HEK293 (cell line): ENCODE results near the gene FAM193B.

Source experiments
- AEBP2 ChIP-seq: fragments of 450-650 bp; formaldehyde crosslinking; IDR thresholded peaks from 2 replicates; pipeline ENCODE4 v1.5.1; 2016; ENCODE audit warnings: missing biosample characterization, missing genetic modification characterization, borderline replicate concordance
- CTCF ChIP-seq: fragments of 450-650 bp; formaldehyde crosslinking; IDR thresholded peaks from 2 replicates; pipeline ENCODE4 v1.5.1; 2016; ENCODE audit warnings: missing biosample characterization, missing genetic modification characterization
- GFI1B ChIP-seq: fragments of 450-650 bp; formaldehyde crosslinking; IDR thresholded peaks from 2 replicates; pipeline ENCODE4 v1.5.1; 2016; ENCODE audit warnings: missing biosample characterization, missing genetic modification characterization
- RBAK ChIP-seq: fragments of 450-650 bp; formaldehyde crosslinking; IDR thresholded peaks from 2 replicates; pipeline ENCODE4 v1.5.1; 2016; ENCODE audit warnings: missing biosample characterization, missing genetic modification characterization
- WT1 ChIP-seq: fragments of 450-650 bp; formaldehyde crosslinking; IDR thresholded peaks from 2 replicates; pipeline ENCODE4 v1.5.1; 2016; ENCODE audit warnings: missing biosample characterization, missing genetic modification characterization
- YY1 ChIP-seq: fragments of 450-650 bp; formaldehyde crosslinking; IDR thresholded peaks from 2 replicates; pipeline ENCODE4 v1.5.1; 2018; ENCODE audit warnings: missing biosample characterization, missing genetic modification characterization
- ZNF16 ChIP-seq: fragments of 450-650 bp; formaldehyde crosslinking; IDR thresholded peaks from 2 replicates; pipeline ENCODE4 v1.5.1; 2016; ENCODE audit warnings: low read depth, missing biosample characterization, missing genetic modification characterization
- ZNF19 ChIP-seq: fragments of 450-650 bp; formaldehyde crosslinking; IDR thresholded peaks from 2 replicates; pipeline ENCODE4; 2016; ENCODE audit warnings: missing biosample characterization, missing genetic modification characterization, low read depth
- ZNF202 ChIP-seq: fragments of 450-650 bp; formaldehyde crosslinking; IDR thresholded peaks from 2 replicates; pipeline ENCODE4 v1.5.1; 2016; ENCODE audit warnings: missing biosample characterization, missing genetic modification characterization, borderline replicate concordance
- ZNF311 ChIP-seq: fragments of 450-650 bp; formaldehyde crosslinking; IDR thresholded peaks from 2 replicates; pipeline ENCODE4 v1.5.1; 2017; ENCODE audit warnings: missing biosample characterization, missing genetic modification characterization, borderline replicate concordance
- ZNF341 ChIP-seq: fragments of 450-650 bp; formaldehyde crosslinking; IDR thresholded peaks from 2 replicates; pipeline ENCODE4; 2016; ENCODE audit warnings: low read depth, missing biosample characterization, missing genetic modification characterization
- ZNF350 ChIP-seq: fragments of 450-650 bp; formaldehyde crosslinking; IDR thresholded peaks from 2 replicates; pipeline ENCODE4 v1.5.0; 2017; ENCODE audit warnings: missing biosample characterization, mild to moderate bottlenecking, missing genetic modification characterization
- ZNF513 ChIP-seq: fragments of 450-650 bp; IDR thresholded peaks from 2 replicates; pipeline ENCODE4 v1.5.1; 2018; ENCODE audit warnings: missing biosample characterization, missing genetic modification characterization
- ZNF518A ChIP-seq: fragments of 450-650 bp; formaldehyde crosslinking; conservative IDR thresholded peaks from 2 replicates; pipeline ENCODE4 v1.5.1; 2016; ENCODE audit warnings: low read depth, missing biosample characterization, missing genetic modification characterization
- ZNF529 ChIP-seq: fragments of 450-650 bp; formaldehyde crosslinking; IDR thresholded peaks from 2 replicates; pipeline ENCODE4 v1.5.1; 2017; ENCODE audit warnings: missing genetic modification characterization, missing biosample characterization; ENCODE audit not compliant: insufficient replicate concordance
- ZNF544 ChIP-seq: fragments of 450-650 bp; formaldehyde crosslinking; IDR thresholded peaks from 2 replicates; pipeline ENCODE4 v1.5.0; 2017; ENCODE audit warnings: missing biosample characterization, missing genetic modification characterization
- ZNF558 ChIP-seq: fragments of 450-650 bp; formaldehyde crosslinking; IDR thresholded peaks from 2 replicates; pipeline ENCODE4 v1.5.1; 2016; ENCODE audit warnings: missing biosample characterization, missing genetic modification characterization
- ZNF580 ChIP-seq: fragments of 450-650 bp; formaldehyde crosslinking; IDR thresholded peaks from 2 replicates; pipeline ENCODE4 v1.5.1; 2016; ENCODE audit warnings: missing biosample characterization, missing genetic modification characterization
- ZNF701 ChIP-seq: fragments of 450-650 bp; formaldehyde crosslinking; IDR thresholded peaks from 2 replicates; pipeline ENCODE4 v1.5.1; 2016; ENCODE audit warnings: missing biosample characterization, missing genetic modification characterization
- ZNF776 ChIP-seq: fragments of 450-650 bp; formaldehyde crosslinking; IDR thresholded peaks from 2 replicates; pipeline ENCODE4 v1.5.0; 2017; ENCODE audit warnings: missing biosample characterization, missing genetic modification characterization, borderline replicate concordance
- ZSCAN16 ChIP-seq: fragments of 450-650 bp; formaldehyde crosslinking; IDR thresholded peaks from 2 replicates; pipeline ENCODE4 v1.5.1; 2016; ENCODE audit warnings: missing biosample characterization, missing genetic modification characterization
- ZSCAN18 ChIP-seq: fragments of 450-650 bp; formaldehyde crosslinking; IDR thresholded peaks from 2 replicates; pipeline ENCODE4 v1.5.1; 2016; ENCODE audit warnings: missing biosample characterization, missing genetic modification characterization
- ZSCAN30 ChIP-seq: fragments of 450-650 bp; IDR thresholded peaks from 2 replicates; pipeline ENCODE4 v1.5.1; 2018; ENCODE audit warnings: missing biosample characterization, mild to moderate bottlenecking, missing genetic modification characterization, moderate library complexity
- ZSCAN5A ChIP-seq: fragments of 450-650 bp; formaldehyde crosslinking; IDR thresholded peaks from 2 replicates; pipeline ENCODE4 v1.5.1; 2016; ENCODE audit warnings: missing biosample characterization, missing genetic modification characterization
- ZXDB ChIP-seq: fragments of 450-650 bp; formaldehyde crosslinking; IDR thresholded peaks from 2 replicates; pipeline ENCODE4 v1.5.1; 2016; ENCODE audit warnings: missing biosample characterization, missing genetic modification characterization

The FAM193B gene

GRCh38 chr5:177516601-177517568, 37.5 kb downstream of the FAM193B start, which contains the start of gene DDX41 (continued):
- TF ChIP-seq ZNF311 (tag by site-specific recombination), result no peak
- TF ChIP-seq ZNF529 (tag by site-specific recombination), result no peak
- TF ChIP-seq ZNF518A (tag by site-specific recombination), result peak; percentile 78
- peak; percentile 96 for TF ChIP-seq ZNF580 (tag by site-specific recombination)
- no peak for TF ChIP-seq AEBP2
- no peak; the same call in none of the 2 replicates for TF ChIP-seq ZSCAN5A (tag by site-specific recombination)
- peak; percentile 97 for TF ChIP-seq ZXDB (tag by site-specific recombination)
- TF ChIP-seq ZNF544 (tag by site-specific recombination), result no peak
- no peak for TF ChIP-seq ZSCAN30
- no peak for TF ChIP-seq ZSCAN16 (tag by site-specific recombination)
- no peak for TF ChIP-seq RBAK
- TF ChIP-seq ZNF513 (tag by site-specific recombination), result peak; percentile 75
- TF ChIP-seq ZNF19 (tag by site-specific recombination), result no peak
- no peak; the same call in 1 of the 2 replicates for TF ChIP-seq ZNF16
- no peak for TF ChIP-seq GFI1B (tag by site-specific recombination)
- no peak for TF ChIP-seq ZSCAN18 (tag by site-specific recombination)
- peak; percentile 85; the same call in 1 of the 2 replicates for TF ChIP-seq YY1 (tag by site-specific recombination)
- no peak for TF ChIP-seq ZNF202 (tag by site-specific recombination)
- no peak for TF ChIP-seq ZNF776 (tag by site-specific recombination)
- no peak for TF ChIP-seq ZNF701 (tag by site-specific recombination)
- TF ChIP-seq ZNF558 (tag by site-specific recombination), result peak; percentile 43; the same call in 1 of the 2 replicates
- peak; percentile 81 for TF ChIP-seq CTCF
- TF ChIP-seq ZNF341 (tag by site-specific recombination), result peak; percentile 82
- peak; percentile 52 for TF ChIP-seq WT1 (tag by site-specific recombination)
- TF ChIP-seq ZNF350 (tag by site-specific recombination), result no peak
